K562 (cell line): ENCODE measurements around the gene RASD1. TPM values are rescaled to one million over a fixed set of nuclear protein-coding genes. Genes with fewer than 3 reads are reported as not detected.

Experiments
- ATAC-seq: fragments of 200-7000 bp; cut with Tn5 transposase; 3 replicates; pipeline ENCODE4 v1.9.1; 2020; ENCODE audit warnings: moderate library complexity
- BruUV-seq: library from RNA; stranded (reverse); fragments of 400-500 nt; replicated peaks from 2 replicates; lab custom pipeline; 2021; lab: Mats Ljungman, UMichigan
- CTCF ChIA-PET: fragments of 300-600 bp; formaldehyde crosslinking; extraction: SDS; loops from one replicate; lab custom pipeline; 2021; ENCODE audit warnings: low intra/inter-chr PET ratio; lab: Yijun Ruan, JAX
- POLR2A ChIA-PET: fragments of 300-600, 350-650 bp; sonication (Branson Sonifier 250); formaldehyde crosslinking; extraction: SDS; loops from one replicate; lab custom pipeline; 2021; ENCODE audit warnings: antibody characterized with exemption, inconsistent platforms; lab: Yijun Ruan, JAX
- DNase-seq, 4 experiments: peaks; one replicate each; pipeline versions ENCODE4 v3.0.0 to v3.0.0-alpha.2; 2011 to 2018; ENCODE audit warnings: low spot score in 3 of 4, mixed read lengths in 3 of 4; ENCODE audit errors: extremely low read depth in 1 of 4
- FAIRE-seq: peaks from 2 replicates; lab custom pipeline; 2011; peaks lifted over from hg19 to GRCh38; lab: Jason Lieb, UNC
- H2AFZ ChIP-seq: 2 replicates; pipeline ENCODE4 v1.6.0; 2011; ENCODE audit warnings: low read depth, low read length, control low read depth, inconsistent platforms
- H3K27ac ChIP-seq: fragments of 200-600 bp; 3 replicates; pipeline ENCODE4 v1.8.0; 2011; ENCODE audit warnings: low read depth, mild to moderate bottlenecking, control low read depth, inconsistent platforms, low read length, moderate library complexity, mixed read lengths; ENCODE audit errors: extremely low read depth
- H3K27me3 ChIP-seq, 2 experiments: fragments of 300-600 bp in 1 of 2; 2 replicates in 1 of 2; 3 replicates in 1 of 2; pipeline versions ENCODE4 v1.6.0 to v1.8.0; 2011; ENCODE audit warnings: inconsistent platforms in 2 of 2, low read length in 2 of 2, mild to moderate bottlenecking in 1 of 2, mixed read lengths in 1 of 2, moderate library complexity in 1 of 2; ENCODE audit not compliant: control insufficient read depth in 2 of 2, insufficient read depth in 2 of 2
- H3K36me3 ChIP-seq: fragments of 300-600 bp; 3 replicates; pipeline ENCODE4 v1.8.0; 2011; ENCODE audit warnings: mild to moderate bottlenecking, low read length, inconsistent platforms; ENCODE audit not compliant: control insufficient read depth, insufficient read depth
- H3K4me1 ChIP-seq, 2 experiments: fragments of 200-600 bp in 1 of 2; replicated peaks in 1 of 2; 2 replicates in 1 of 2; 3 replicates in 1 of 2; pipeline versions ENCODE4 v1.5.1 to v1.8.0; 2011; ENCODE audit warnings: inconsistent platforms in 2 of 2, low read length in 2 of 2, mild to moderate bottlenecking in 1 of 2, mixed read lengths in 1 of 2, moderate library complexity in 1 of 2; ENCODE audit not compliant: control insufficient read depth in 2 of 2, insufficient read depth in 2 of 2
- H3K4me2 ChIP-seq: 2 replicates; pipeline ENCODE4 v1.6.1; 2011; ENCODE audit warnings: low read length, control low read depth, inconsistent platforms, mixed read lengths; ENCODE audit not compliant: insufficient read depth
- H3K4me3 ChIP-seq: fragments of 200-600 bp; sonication (generic), shearing (Covaris generic); 2 replicates; pipeline ENCODE4 v1.5.1; 2016; ENCODE audit warnings: control low read depth, inconsistent platforms
- H3K79me2 ChIP-seq: fragments of 200-600 bp; 3 replicates; pipeline ENCODE4 v1.8.0; 2011; ENCODE audit warnings: low read length, inconsistent platforms; ENCODE audit not compliant: control insufficient read depth, insufficient read depth
- H3K9ac ChIP-seq, 2 experiments: 2 replicates each; pipeline versions ENCODE4 v1.6.0 to v1.6.1; 2011; ENCODE audit warnings: low read depth in 2 of 2, low read length in 2 of 2, control low read depth in 1 of 2, inconsistent platforms in 1 of 2, mild to moderate bottlenecking in 1 of 2, mixed read lengths in 1 of 2; ENCODE audit not compliant: insufficient read depth in 1 of 2
- H3K9me1 ChIP-seq: one replicate; pipeline ENCODE4 v1.6.0; 2011; ENCODE audit warnings: inconsistent platforms, mild to moderate bottlenecking, low read length, moderate library complexity; ENCODE audit not compliant: control insufficient read depth, insufficient read depth
- H3K9me3 ChIP-seq: replicated peaks from 2 replicates; pipeline ENCODE4 v1.5.1; 2011; ENCODE audit warnings: low read depth, low read length, inconsistent platforms; ENCODE audit not compliant: control insufficient read depth, insufficient read depth
- H4K20me1 ChIP-seq: replicated peaks from 2 replicates; pipeline ENCODE4 v1.6.1; 2011; ENCODE audit warnings: low read length, inconsistent platforms, mixed read lengths; ENCODE audit not compliant: control insufficient read depth, insufficient read depth
- C11orf30 ChIP-seq: fragments of 450-650 bp; IDR thresholded peaks from 2 replicates; pipeline ENCODE4 v1.6.1; 2016; ENCODE audit warnings: low read depth, mild to moderate bottlenecking
- DLX4 ChIP-seq: fragments of 250-450 bp; sonication (Bioruptor Pico); IDR thresholded peaks from 2 replicates; pipeline ENCODE4 v1.6.1; 2021; ENCODE audit warnings: mild to moderate bottlenecking
- NBN ChIP-seq: fragments of 450-650 bp; IDR thresholded peaks from 2 replicates; pipeline ENCODE4 v1.6.1; 2016; ENCODE audit warnings: low read depth, mild to moderate bottlenecking
- RBFOX2 ChIP-seq: fragments of 200-400 bp; formaldehyde crosslinking; IDR thresholded peaks from 2 replicates; pipeline ENCODE4 v1.6.1; 2017; ENCODE audit warnings: low read depth, mild to moderate bottlenecking, low read length, moderate library complexity
- RBM15 ChIP-seq: fragments of 200-400 bp; formaldehyde crosslinking; IDR thresholded peaks from 2 replicates; pipeline ENCODE4 v1.6.1; 2018; ENCODE audit warnings: mild to moderate bottlenecking, low read length, moderate library complexity; ENCODE audit not compliant: insufficient read depth
- STAG1 ChIP-seq: sonication (generic); formaldehyde crosslinking; IDR thresholded peaks from 2 replicates; pipeline ENCODE4 v1.5.0; 2020; ENCODE audit warnings: missing genetic modification reagents, borderline replicate concordance
- ZBTB49 ChIP-seq: sonication (generic); formaldehyde crosslinking; IDR thresholded peaks from 2 replicates; pipeline ENCODE4 v1.8.0; 2022; ENCODE audit warnings: missing genetic modification reagents, mild to moderate bottlenecking, borderline replicate concordance
- ZNF3 ChIP-seq: fragments of 250-450 bp; sonication (Bioruptor Pico); IDR thresholded peaks from 2 replicates; pipeline ENCODE4 v1.5.0; 2021; ENCODE audit warnings: mild to moderate bottlenecking, moderate library complexity
- WGBS: fragments of 100-300 bp; shearing (Covaris generic); methylation state at CpG from one replicate; pipeline ENCODE4 v1.1.6; 2016; ENCODE audit warnings: low coverage, mixed read lengths; ENCODE audit not compliant: insufficient coverage; ENCODE audit errors: missing lambda C conversion rate; 5-methylcytosine and 5-hydroxymethylcytosine counted together
- in situ Hi-C: fragments of 300-500 bp; cut with MboI; formaldehyde crosslinking; loops from 4 replicates; pipeline ENCODE4 v1.15.0; 2018; ENCODE audit warnings: inconsistent platforms, mixed read lengths
- intact Hi-C: fragments of 100-400 bp; cut with micrococcal nuclease; formaldehyde crosslinking; loops from 2 replicates; pipeline ENCODE4 v1.14.2; 2022
- polyA plus RNA-seq, 8 experiments: library from polyadenylated mRNA; depleted of rRNA in 4 of 8; stranded (reverse) in 5 of 8; unstranded in 3 of 8; fragments of >200 nt; fragmentation: Nextera tagmentation in 2 of 8; fragmentation: Illumina TruSeq in 1 of 8; extraction: Ambion mirVana in 2 of 8; extraction: Trizol in 1 of 8; gene quantifications; 2 replicates each; pipeline versions ENCODE4 v1.2.1 to v1.2.3, GENCODE V29; 2011 to 2014; ENCODE audit warnings: inconsistent platforms in 1 of 8, missing spikeins in 1 of 8
- total RNA-seq, 7 experiments: library from RNA; depleted of rRNA in 6 of 7; stranded (reverse); fragments of >200 nt in 6 of 7; fragmentation: Illumina TruSeq in 2 of 7; extraction: Trizol in 2 of 7; gene quantifications; 2 replicates each; pipeline versions ENCODE4 v1.2.1 to v1.2.3, GENCODE V29; 2011 to 2021; ENCODE audit warnings: low replicate concordance in 1 of 7
- TF ChIP-seq, protein P1 (sequence below): fragments of 250-450 bp; sonication (Bioruptor Pico); IDR thresholded peaks from 2 replicates; pipeline ENCODE4 v1.5.0; 2020; ENCODE audit warnings: mild to moderate bottlenecking, borderline replicate concordance
- TF ChIP-seq, protein P2 (sequence below): fragments of 450-650 bp; IDR thresholded peaks from 2 replicates; pipeline ENCODE4 v1.6.1; 2016; ENCODE audit warnings: missing biosample characterization, missing genetic modification characterization

Gene RASD1
- total and polyA plus RNA-seq, 9 of the 15 experiments (the other 6 are each of a cell fraction or from before 2014, with no cell fraction given), result 0.11 TPM; not detected in 8

GRCh38 chr17:17510456-17511292 is 14.5 kb upstream of the RASD1 start:
- H3K27ac ChIP-seq, result no peak overlapping the region
- H3K4me3 ChIP-seq, result no peak overlapping the region
- no peak for DNase-seq
- ChIA-PET POLR2A (interaction anchor here (0.5 to 1.4 kb wide), 3 partner anchors 9 to 13 kb away, joined by 3 to 7 read pairs (median 5); no protein-coding TSS in a partner anchor), CTCF (no interaction called here)
- no peak for FAIRE-seq
- no peak overlapping the region for H3K4me2 ChIP-seq
- WGBS, result 93% methylated on average over 7 of the region's 20 CpGs
- in situ Hi-C loops, result no loop called here
- H3K4me1 ChIP-seq, result peaks cover 14 to 65% of the 10 kb centered on the region in 2 experiments; a peak in 4 of 5 replicates
- H3K9ac ChIP-seq, result no peak overlapping the region
- peaks cover 7% of the 10 kb centered on the region for H3K9me1 ChIP-seq
- no peak overlapping the region for H2AFZ ChIP-seq
- no TSS peak for BruUV-seq
- no peaks in the 10 kb centered on the region for H3K79me2 ChIP-seq
- TF ChIP-seq ZBTB49 (CRISPR knock-in tag) (no peak), STAG1 (CRISPR knock-in tag) (no peak), C11orf30 (no peak), DLX4 (CRISPR knock-in tag) (no peak), ZNF3 (CRISPR knock-in tag) (no peak), RBM15 (no peak), NBN (no peak), RBFOX2 (no peak)
- TF ChIP-seq, protein P1, sequence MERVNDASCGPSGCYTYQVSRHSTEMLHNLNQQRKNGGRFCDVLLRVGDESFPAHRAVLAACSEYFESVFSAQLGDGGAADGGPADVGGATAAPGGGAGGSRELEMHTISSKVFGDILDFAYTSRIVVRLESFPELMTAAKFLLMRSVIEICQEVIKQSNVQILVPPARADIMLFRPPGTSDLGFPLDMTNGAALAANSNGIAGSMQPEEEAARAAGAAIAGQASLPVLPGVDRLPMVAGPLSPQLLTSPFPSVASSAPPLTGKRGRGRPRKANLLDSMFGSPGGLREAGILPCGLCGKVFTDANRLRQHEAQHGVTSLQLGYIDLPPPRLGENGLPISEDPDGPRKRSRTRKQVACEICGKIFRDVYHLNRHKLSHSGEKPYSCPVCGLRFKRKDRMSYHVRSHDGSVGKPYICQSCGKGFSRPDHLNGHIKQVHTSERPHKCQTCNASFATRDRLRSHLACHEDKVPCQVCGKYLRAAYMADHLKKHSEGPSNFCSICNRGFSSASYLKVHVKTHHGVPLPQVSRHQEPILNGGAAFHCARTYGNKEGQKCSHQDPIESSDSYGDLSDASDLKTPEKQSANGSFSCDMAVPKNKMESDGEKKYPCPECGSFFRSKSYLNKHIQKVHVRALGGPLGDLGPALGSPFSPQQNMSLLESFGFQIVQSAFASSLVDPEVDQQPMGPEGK (CRISPR knock-in tag), result no peak
- TF ChIP-seq, protein P2, sequence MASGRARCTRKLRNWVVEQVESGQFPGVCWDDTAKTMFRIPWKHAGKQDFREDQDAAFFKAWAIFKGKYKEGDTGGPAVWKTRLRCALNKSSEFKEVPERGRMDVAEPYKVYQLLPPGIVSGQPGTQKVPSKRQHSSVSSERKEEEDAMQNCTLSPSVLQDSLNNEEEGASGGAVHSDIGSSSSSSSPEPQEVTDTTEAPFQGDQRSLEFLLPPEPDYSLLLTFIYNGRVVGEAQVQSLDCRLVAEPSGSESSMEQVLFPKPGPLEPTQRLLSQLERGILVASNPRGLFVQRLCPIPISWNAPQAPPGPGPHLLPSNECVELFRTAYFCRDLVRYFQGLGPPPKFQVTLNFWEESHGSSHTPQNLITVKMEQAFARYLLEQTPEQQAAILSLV (tag), result no peak
- TF ChIP-seq, all 486 proteins: peak for 0
- no peaks in the 10 kb centered on the region for H3K36me3 ChIP-seq
- intact Hi-C loops, result no loop called here
- no peaks in the 10 kb centered on the region for H4K20me1 ChIP-seq
- H3K27me3 ChIP-seq, result no peaks in the 10 kb centered on the region
- no peaks in the 10 kb centered on the region for H3K9me3 ChIP-seq
- ATAC-seq, result no peak
